ENCODE data around the gene C1orf53. TPM values are rescaled to one million over a fixed set of nuclear protein-coding genes. Genes with fewer than 3 reads are reported as not detected.
"Not testable (repeated sequence)": the region's sequence is repeated elsewhere in the genome, so short reads cannot be mapped to it uniquely, and the experiment has no call there.

C1orf53 gene
- polyA plus RNA-seq, 3 donors: 1.5 to 8.3 (median 5.6) TPM

DNA sequence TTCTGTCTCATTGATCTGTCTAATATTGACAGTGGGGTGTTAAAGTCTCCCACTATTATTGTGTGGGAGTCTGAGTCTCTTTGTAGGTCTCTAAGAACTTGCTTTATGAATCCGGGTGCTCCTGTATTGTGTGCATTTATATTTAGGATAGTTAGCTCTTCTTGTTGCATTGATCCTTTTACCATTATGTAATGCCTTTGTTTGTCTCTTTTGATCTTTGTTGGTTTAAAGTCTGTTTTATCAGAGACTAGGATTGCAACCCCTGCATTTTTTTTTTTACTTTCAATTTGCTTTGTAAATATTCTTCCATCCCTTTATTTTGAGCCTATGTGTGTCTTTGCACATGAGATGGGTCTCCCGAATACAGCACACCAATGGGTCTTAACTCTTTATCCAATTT is 20.2 kb upstream of the C1orf53 start:
- DNase-seq; H2AFZ ChIP-seq (ENCODE audit: insufficient read depth, low read depth, low read length, poor library complexity, severe bottlenecking); H3K9ac ChIP-seq (ENCODE audit: insufficient read depth, low read length, poor library complexity, severe bottlenecking); H3K27ac ChIP-seq (ENCODE audit: low read depth in 1 of 2, low read length in 2 of 2); H3K27me3 Mint-ChIP-seq (ENCODE audit: low read depth in 3 of 3); H3K4me2 ChIP-seq (replicated peaks; ENCODE audit: extremely low read depth, low read length, poor library complexity, severe bottlenecking); H3K4me1 ChIP-seq (ENCODE audit: control insufficient read depth in 1 of 2, insufficient read depth in 2 of 2, low read length in 2 of 2); H3K36me3 Mint-ChIP-seq; H3K27me3 ChIP-seq (ENCODE audit: control insufficient read depth in 2 of 2, insufficient read depth in 2 of 2, low read length in 2 of 2); H3K4me3 Mint-ChIP-seq; H3K27ac Mint-ChIP-seq; H3K79me2 ChIP-seq (ENCODE audit: insufficient read depth, low read length); H4K20me1 ChIP-seq (ENCODE audit: insufficient read depth, low read length); H3K4me1 Mint-ChIP-seq; H3K4me3 ChIP-seq (replicated peaks in 1 of 3; ENCODE audit: low read depth in 2 of 3, low read length in 3 of 3); intact Hi-C loops (cut with micrococcal nuclease); H3K36me3 ChIP-seq (replicated peaks in 1 of 2; ENCODE audit: control insufficient read depth in 1 of 2, insufficient read depth in 2 of 2, low read length in 2 of 2): not testable (repeated sequence)
- H3K9me3 ChIP-seq (replicated peaks in 1 of 2; ENCODE audit: control insufficient read depth in 1 of 2, insufficient read depth in 1 of 2, low read length in 2 of 2): peaks cover 0 to 16% of the 10 kb centered on the region in 2 donors
- no CpG with 5 or more reads among the region's 2 CpGs for WGBS (ENCODE audit: insufficient coverage)
- peaks cover 3 to 27% (median 19%) of the 10 kb centered on the region in 7 donors for H3K9me3 Mint-ChIP-seq

DNA sequence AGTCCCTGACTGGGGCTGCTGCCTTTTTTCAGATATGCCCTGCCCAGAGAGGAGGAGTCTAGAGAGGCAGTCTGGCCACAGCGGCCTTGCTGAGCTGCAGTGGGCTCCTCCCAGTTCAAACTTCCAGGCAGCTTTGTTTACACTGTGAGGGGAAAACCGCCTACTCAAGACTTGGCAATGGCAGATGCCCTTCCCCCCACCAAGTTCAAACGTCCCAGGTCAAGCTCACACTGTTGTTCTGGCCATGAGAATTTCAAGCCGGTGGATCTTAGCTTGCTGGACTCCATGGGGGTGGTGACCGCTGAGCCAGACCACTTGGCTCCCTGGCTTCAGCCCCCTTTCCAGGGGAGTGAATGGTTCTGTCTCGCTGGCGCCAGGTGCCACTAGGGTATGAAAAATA is 18.3 kb upstream of the C1orf53 start:
- H3K36me3 Mint-ChIP-seq: peaks cover 0 to 2% of the 10 kb centered on the region in 2 donors
- peaks cover 1% of the 10 kb centered on the region for H3K4me1 Mint-ChIP-seq

More for the DNA sequence above, 18.3 kb upstream of the C1orf53 start:
- no peak for TF ChIP-seq CTCF (IDR thresholded peaks at IDR 0.05)
- intact Hi-C loops (cut with micrococcal nuclease): no loop called here
- no peaks in the 10 kb centered on the region for H3K79me2 ChIP-seq (ENCODE audit: insufficient read depth, low read length)
- no peak overlapping the region for H3K27ac ChIP-seq (ENCODE audit: low read depth in 1 of 2, low read length in 2 of 2)
- Mint-ChIP-seq H3K4me3 (no peak overlapping the region), H3K27me3 (ENCODE audit: low read depth in 3 of 3) (no peaks in the 10 kb centered on the region), H3K9me3 (peaks cover 3 to 21% (median 15%) of the 10 kb centered on the region in 7 donors), H3K27ac (no peak overlapping the region)
- no peak overlapping the region for H2AFZ ChIP-seq (ENCODE audit: insufficient read depth, low read depth, low read length, poor library complexity, severe bottlenecking)
- H3K27me3 ChIP-seq (ENCODE audit: control insufficient read depth in 2 of 2, insufficient read depth in 2 of 2, low read length in 2 of 2): no peaks in the 10 kb centered on the region
- H3K36me3 ChIP-seq (replicated peaks in 1 of 2; ENCODE audit: control insufficient read depth in 1 of 2, insufficient read depth in 2 of 2, low read length in 2 of 2): no peaks in the 10 kb centered on the region
- no peaks in the 10 kb centered on the region for H4K20me1 ChIP-seq (ENCODE audit: insufficient read depth, low read length)
- WGBS (ENCODE audit: insufficient coverage): 95% methylated on average over 7 of the region's 7 CpGs
- no peaks in the 10 kb centered on the region for H3K4me1 ChIP-seq (ENCODE audit: control insufficient read depth in 1 of 2, insufficient read depth in 2 of 2, low read length in 2 of 2)
- DNase-seq: no peak
- H3K9me3 ChIP-seq (replicated peaks in 1 of 2; ENCODE audit: control insufficient read depth in 1 of 2, insufficient read depth in 1 of 2, low read length in 2 of 2): peaks cover 0 to 13% of the 10 kb centered on the region in 2 donors
- no peak overlapping the region for H3K4me2 ChIP-seq (replicated peaks; ENCODE audit: extremely low read depth, low read length, poor library complexity, severe bottlenecking)
- no peak overlapping the region for H3K4me3 ChIP-seq (replicated peaks in 1 of 3; ENCODE audit: low read depth in 2 of 3, low read length in 3 of 3)
- no peak overlapping the region for H3K9ac ChIP-seq (ENCODE audit: insufficient read depth, low read length, poor library complexity, severe bottlenecking)

All from CD14-positive monocyte (primary cell).